ENCODE measurements around the gene TIMM50.

TIMM50 gene

GRCh38 chr19:39533003-39533512 lies 52.4 kb downstream of the TIMM50 start:
- H3K4me3 ChIP-seq (ENCODE audit: low read depth, low read length) = no peak overlapping the region
- no peak for TF ChIP-seq CTCF (IDR thresholded peaks at IDR 0.05; ENCODE audit: low read depth, low read length)

- no peak for TF ChIP-seq CTCF (IDR thresholded peaks at IDR 0.05; ENCODE audit: low read depth, low read length)
Measured at GRCh38 chr19:39533791-39534190, 53.2 kb downstream of the TIMM50 start.

GRCh38 chr19:39539165-39539517 lies 58.5 kb downstream of the TIMM50 start:
- TF ChIP-seq CTCF (IDR thresholded peaks at IDR 0.05; ENCODE audit: low read depth, low read length) = no peak
- peak overlapping the region; percentile 89 for H3K4me3 ChIP-seq (ENCODE audit: low read depth, low read length)

More at GRCh38 chr19:39533791-39534190, 53.2 kb downstream of the TIMM50 start:
- H3K4me3 ChIP-seq (ENCODE audit: low read depth, low read length) = no peak overlapping the region

GRCh38 chr19:39539518-39540332 lies 59.1 kb downstream of the TIMM50 start, which contains the start of gene EID2:
TSS of gene EID2 (minus strand) at chr19:39540161. CDS start at chr19:39540079, 82 bp downstream.
- H3K4me3 ChIP-seq (ENCODE audit: low read depth, low read length) = peak within 1 kb of the TSS; percentile 89
- TF ChIP-seq CTCF (IDR thresholded peaks at IDR 0.05; ENCODE audit: low read depth, low read length) = peak; percentile 69

GRCh38 chr19:39540333-39540673 lies 59.7 kb downstream of the TIMM50 start:
- H3K4me3 ChIP-seq (ENCODE audit: low read depth, low read length) = peak overlapping the region; percentile 89
- no peak for TF ChIP-seq CTCF (IDR thresholded peaks at IDR 0.05; ENCODE audit: low read depth, low read length)
